RWPE1 (cell line): Measurements from ENCODE around the gene CCN5.

Experiments used
- CTCF ChIA-PET: fragments of 350-600 bp; sonication (Branson Sonifier 250); formaldehyde crosslinking; extraction: SDS; loops from one replicate; lab custom pipeline; 2021; lab: Yijun Ruan, JAX
- POLR2A ChIA-PET: fragments of 400-600 bp; formaldehyde crosslinking; extraction: SDS; loops from one replicate; lab custom pipeline; 2020; ENCODE audit warnings: antibody characterized with exemption; ENCODE audit not compliant: low non-redundant PET; lab: Yijun Ruan, JAX
- DNase-seq: peaks from one replicate; pipeline ENCODE4 v3.0.0; 2012; ENCODE audit warnings: low spot score
- H3K27ac ChIP-seq: fragments of 450-650 bp; 2 replicates; pipeline ENCODE4 v1.5.1; 2017
- TF ChIP-seq, protein P1 (sequence below): fragments of 450-650 bp; conservative IDR thresholded peaks from 2 replicates; pipeline ENCODE4 v1.5.1; 2017; ENCODE audit warnings: low read depth, mild to moderate bottlenecking

Gene CCN5

DNA sequence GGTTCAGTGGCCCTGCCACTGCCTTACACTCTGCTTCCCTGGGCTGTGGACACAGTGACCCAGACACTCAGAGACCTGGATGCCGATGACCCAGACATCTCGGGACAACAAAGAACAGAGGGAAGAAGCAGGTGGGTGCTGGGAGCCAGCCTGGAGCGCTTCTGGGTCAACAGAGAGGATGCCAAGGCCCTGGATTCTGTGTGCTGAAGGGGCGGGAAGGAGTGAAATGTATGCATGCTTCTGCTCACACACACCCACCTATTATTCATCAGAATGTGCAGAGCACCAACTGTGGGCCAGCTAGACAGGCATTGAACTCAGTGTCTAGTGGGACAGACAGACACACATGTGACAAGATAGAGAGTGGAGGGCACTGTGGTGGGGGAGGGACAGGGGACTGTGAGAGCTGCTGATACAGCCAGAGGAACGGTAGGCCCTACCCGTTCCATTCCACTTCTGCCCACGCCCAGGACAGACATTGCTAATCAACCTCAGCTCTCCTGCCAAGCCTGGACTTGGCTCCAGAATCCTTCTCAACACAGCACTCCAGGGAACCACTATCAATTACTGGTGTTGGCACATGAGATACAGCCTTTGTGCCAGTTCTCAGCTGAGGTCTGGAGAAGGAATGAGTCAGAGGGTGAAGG is 50.7 kb downstream of the CCN5 start:
- peak; percentile 36 for DNase-seq
- TF ChIP-seq, protein P1, sequence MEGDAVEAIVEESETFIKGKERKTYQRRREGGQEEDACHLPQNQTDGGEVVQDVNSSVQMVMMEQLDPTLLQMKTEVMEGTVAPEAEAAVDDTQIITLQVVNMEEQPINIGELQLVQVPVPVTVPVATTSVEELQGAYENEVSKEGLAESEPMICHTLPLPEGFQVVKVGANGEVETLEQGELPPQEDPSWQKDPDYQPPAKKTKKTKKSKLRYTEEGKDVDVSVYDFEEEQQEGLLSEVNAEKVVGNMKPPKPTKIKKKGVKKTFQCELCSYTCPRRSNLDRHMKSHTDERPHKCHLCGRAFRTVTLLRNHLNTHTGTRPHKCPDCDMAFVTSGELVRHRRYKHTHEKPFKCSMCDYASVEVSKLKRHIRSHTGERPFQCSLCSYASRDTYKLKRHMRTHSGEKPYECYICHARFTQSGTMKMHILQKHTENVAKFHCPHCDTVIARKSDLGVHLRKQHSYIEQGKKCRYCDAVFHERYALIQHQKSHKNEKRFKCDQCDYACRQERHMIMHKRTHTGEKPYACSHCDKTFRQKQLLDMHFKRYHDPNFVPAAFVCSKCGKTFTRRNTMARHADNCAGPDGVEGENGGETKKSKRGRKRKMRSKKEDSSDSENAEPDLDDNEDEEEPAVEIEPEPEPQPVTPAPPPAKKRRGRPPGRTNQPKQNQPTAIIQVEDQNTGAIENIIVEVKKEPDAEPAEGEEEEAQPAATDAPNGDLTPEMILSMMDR: no peak
- no peak overlapping the region for H3K27ac ChIP-seq
- ChIA-PET CTCF (interaction anchor here (0.7 to 1.1 kb wide), 2 partner anchors 18 to 202 kb away, joined by 3 read pairs; no protein-coding TSS in a partner anchor), POLR2A (no interaction called here)

DNA sequence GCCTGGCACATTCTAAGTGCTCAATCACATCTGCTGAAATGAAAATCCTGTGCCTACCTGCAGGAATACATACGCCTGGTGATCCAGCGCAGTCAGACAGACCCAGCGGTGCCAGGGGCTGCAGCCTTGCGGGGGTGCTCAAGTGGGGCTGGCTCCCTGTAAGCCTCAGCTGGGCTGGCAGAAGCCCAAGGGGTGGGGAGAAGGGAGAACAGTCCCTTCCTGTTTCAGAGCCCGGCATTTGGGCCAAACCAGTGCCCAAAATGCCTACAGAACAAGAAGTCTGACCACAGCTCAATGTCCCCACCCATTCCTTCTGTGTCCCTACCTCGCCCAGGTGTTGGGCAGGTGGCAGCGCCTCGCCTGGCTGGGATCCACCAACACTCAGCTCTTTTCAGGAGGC is 53.1 kb downstream of the CCN5 start:
- TF ChIP-seq, protein P1: no peak
- DNase-seq: no peak
- ChIA-PET POLR2A (no interaction called here), CTCF (interaction anchor here (0.9 kb wide), 1 partner anchor 83 kb away, joined by 5 read pairs; no protein-coding TSS in a partner anchor)
- no peak overlapping the region for H3K27ac ChIP-seq

DNA sequence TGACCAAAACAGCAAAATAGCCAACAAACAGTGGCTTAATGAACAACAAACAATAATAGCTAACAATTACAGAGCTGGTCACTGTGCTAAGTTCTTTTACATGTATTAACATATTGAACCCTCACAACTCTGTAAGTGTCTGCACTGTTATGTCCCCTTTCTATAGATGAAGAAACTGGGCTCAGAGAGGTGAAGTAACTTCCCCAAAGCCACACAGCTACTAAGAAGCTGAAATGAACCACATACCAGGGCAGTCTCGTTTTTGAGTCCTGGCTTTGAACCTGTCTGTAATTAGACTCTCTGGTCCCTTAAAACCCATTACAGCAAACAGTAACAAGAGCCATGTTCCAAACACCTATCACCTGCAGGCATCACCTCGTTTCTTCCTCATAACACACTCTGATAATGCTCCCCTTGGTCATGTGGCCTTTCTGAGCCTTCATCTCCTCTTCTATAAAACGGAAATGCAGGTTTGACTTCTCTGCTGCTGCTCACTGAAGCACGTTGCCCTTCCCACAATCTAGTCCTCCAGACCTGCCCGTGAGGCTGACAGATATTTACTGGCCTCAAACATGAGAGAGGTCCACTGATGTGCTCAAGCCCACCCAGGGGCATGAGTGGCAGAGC is 53.8 kb downstream of the CCN5 start:
- no peak overlapping the region for H3K27ac ChIP-seq
- TF ChIP-seq, protein P1: no peak
- POLR2A ChIA-PET: no interaction called here
- DNase-seq: no peak
- CTCF ChIA-PET: interaction anchor here (0.7 kb wide), 1 partner anchor 64 kb away, joined by 3 read pairs; no protein-coding TSS in a partner anchor

DNA sequence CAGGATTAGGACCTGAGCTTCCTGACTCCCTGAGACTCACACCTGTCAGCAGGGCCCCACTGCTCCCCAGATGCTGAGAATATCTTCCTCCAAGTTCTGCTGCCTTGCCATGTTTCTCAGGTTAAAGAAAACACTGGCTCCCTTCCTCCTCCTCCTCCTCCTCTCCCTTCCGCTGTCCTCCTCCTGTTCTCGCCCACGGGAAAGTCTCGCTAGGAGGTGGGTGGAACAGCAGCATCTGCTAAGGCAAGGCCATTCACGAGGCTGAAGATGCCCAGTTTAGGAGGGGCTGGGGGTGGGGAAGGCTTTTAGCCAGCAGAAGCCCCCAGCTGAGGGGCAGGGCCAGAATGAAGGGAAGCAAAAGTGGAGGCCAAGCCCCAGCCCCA is 54.3 kb downstream of the CCN5 start:
- POLR2A ChIA-PET: no interaction called here
- no peak for DNase-seq
- TF ChIP-seq, protein P1: no peak
- no peak overlapping the region for H3K27ac ChIP-seq
- CTCF ChIA-PET: interaction anchor here (0.7 kb wide), 1 partner anchor 64 kb away, joined by 3 read pairs; no protein-coding TSS in a partner anchor

DNA sequence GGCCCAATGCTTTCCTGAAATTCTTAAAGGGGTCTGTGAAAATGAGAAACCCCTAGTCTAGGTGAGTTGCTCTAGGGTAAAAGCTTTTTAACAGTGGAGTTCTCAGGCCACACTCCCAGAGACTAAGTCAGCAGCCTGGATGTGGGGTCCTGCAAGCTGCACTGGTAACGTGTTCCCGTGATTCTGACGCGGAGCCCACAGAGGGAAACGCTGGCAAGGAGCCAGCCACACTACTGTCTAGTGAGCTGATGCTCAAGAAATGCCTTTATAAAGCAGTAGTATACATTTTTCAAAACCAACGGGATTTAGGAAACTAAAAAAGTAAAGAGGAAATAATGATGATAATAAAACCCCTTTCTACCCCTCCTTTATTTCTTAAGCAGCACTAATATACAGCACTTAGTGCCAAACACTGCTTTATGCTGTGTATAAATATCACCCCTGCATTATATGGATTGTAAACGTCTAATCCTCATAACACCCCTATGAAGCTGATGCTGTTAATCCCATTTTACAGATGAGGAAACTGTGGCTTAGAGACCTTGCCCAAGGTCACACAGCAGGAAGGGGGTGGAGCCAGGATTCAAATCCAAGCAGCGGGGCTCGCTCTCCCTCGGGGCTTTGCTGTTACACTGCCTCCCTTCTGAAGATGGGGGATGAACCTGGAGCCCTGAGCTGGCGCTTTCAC is 55.5 kb downstream of the CCN5 start:
- ChIA-PET POLR2A (no interaction called here), CTCF (interaction anchor here (0.5 to 1.5 kb wide), 3 partner anchors 14 to 133 kb away, joined by 3 to 4 read pairs (median 3); no protein-coding TSS in a partner anchor)
- TF ChIP-seq, protein P1: no peak
- no peak overlapping the region for H3K27ac ChIP-seq
- DNase-seq: no peak

DNA sequence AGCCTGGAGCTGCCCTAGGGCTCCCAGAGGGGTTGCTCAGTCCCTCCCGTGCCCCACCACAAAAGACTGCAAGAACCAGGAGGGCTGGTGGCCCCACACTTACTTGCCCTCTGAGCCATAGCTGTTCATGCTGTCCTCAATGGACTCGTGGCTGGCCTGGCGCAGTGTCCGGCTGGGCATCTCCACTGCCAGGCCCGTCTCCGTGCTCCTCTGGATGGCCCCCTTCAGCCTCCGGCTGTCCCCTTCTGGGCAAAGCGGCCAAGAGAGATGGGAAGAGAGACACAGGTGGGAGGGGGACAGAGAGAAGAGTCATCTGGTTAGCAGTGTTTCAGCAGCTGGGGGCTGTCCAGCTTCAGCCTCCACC is 56.0 kb downstream of the CCN5 start:
- DNase-seq: no peak
- CTCF ChIA-PET: interaction anchor here (0.6 to 1.5 kb wide), 2 partner anchors 16 to 133 kb away, joined by 3 to 4 read pairs; no protein-coding TSS in a partner anchor
- POLR2A ChIA-PET: no interaction called here
- TF ChIP-seq, protein P1: no peak
- H3K27ac ChIP-seq: no peak overlapping the region
